SIG-M5 (cell line): ENCODE results near the gene YBX1.
"Not testable (repeated sequence)": the region's sequence is repeated elsewhere in the genome, so short reads cannot be mapped to it uniquely, and the experiment has no call there.

Experiments
- DNase-seq: peaks from one replicate; lab custom pipeline; 2025; lab: John Stamatoyannopoulos, UW

Gene YBX1

DNA sequence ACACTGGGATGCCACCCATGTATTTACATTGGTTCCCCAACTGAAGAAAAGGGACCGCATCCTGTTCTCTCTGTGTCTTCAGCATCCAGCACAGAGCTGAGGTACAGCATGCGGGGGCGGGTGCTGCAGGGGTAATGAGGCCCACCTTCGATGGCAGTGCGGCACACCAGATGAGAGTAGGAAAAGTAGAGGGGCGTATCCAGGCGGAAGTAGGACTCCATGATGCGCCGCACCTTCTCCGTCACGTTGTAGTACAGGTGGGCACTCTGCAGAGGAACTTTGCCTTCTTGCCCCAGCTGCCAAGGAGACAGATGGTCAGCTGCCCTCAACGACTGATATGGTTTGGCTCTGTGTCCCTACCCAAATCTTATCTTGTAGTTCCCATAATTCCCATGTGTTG, 67.8 kb downstream of the YBX1 start:
- no peak for DNase-seq

DNA sequence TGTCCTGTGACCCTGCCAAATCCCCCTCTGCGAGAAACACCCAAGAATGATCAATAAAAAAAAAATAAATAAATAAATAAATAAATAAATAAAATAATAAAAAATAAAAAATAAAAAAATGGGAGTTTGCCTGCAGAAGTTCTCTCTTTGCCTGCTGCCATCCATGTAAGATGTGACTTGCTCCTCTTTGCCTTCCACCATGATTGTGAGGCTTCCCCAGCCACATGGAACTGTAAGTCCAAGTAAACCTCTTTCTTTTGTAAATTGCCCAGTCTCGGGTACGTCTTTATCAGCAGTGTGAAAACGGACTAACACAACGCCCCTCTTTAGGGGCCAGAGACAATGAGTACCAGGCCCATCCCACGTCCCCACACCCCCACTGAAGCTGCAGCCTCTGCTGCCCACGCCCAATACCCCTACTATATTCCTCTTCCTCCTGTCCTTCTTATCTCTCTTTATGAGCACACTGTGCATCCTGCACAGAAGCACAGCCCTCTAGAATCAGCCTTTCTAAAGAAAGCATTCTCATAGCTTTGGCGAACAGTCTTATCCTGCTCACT, 69.4 kb downstream of the YBX1 start:
- DNase-seq = not testable (repeated sequence)

DNA sequence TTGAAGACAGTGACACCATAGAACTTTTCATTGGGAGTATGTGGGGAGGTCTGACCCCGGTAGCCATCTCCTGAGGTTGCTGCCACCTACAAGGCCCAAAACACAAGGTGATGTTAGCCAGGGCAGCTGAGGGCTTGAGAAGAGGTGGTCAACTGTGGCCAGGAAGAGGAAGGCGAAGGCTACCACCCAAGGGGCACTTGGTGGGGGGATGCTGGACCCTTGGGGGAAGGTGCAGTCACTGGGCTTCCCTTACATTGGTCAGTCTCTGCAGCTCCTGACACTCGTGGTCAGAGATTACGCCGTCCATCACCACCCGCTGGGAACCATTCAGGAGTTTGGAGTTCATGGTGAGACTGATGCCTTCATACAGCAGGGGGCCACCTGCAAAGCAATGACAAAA, 70.1 kb downstream of the YBX1 start:
- no peak for DNase-seq

DNA sequence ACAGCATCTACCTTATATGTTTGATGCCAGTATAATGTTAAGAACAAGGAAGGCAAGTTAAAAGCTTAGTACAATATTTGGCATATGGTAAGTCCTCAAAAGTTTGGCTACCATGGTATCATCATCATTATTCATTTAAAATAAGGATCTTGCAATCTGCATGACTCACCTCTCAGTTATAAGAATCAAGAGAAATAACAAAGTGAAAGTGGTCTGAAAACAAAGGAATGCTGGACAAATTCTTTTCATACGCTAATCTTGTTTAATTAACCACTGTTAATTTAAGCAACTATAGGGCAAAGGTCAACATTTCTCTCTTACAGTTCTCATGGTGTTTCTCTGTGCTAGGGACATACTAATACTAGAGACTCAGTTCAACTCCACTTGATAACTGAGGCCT, 70.9 kb downstream of the YBX1 start:
- no peak for DNase-seq
